Mononuclear cell (primary cell): ENCODE data around the gene NIPAL3. TPM values are rescaled to one million over a fixed set of nuclear protein-coding genes. Genes with fewer than 3 reads are reported as not detected.

ENCODE experiments used
- H3K27me3 ChIP-seq: 2 replicates; pipeline ENCODE4 v1.6.0; 2011; ENCODE audit warnings: low read length, control low read depth; ENCODE audit not compliant: insufficient read depth
- H3K4me1 ChIP-seq: 2 replicates; pipeline ENCODE4 v1.5.1; 2011; ENCODE audit warnings: mild to moderate bottlenecking, low read length, control low read depth; ENCODE audit not compliant: insufficient read depth
- H3K4me3 ChIP-seq: 2 replicates; pipeline ENCODE4 v1.5.1; 2011; ENCODE audit warnings: mild to moderate bottlenecking, low read length, moderate library complexity
- H3K9me3 ChIP-seq: 2 replicates; pipeline ENCODE4 v1.5.1; 2011; ENCODE audit warnings: low read depth, mild to moderate bottlenecking, control low read depth, low read length
- total RNA-seq: library from RNA; depleted of rRNA; stranded (reverse); fragments of >200 nt; gene quantifications from one replicate; pipeline ENCODE4 v1.2.3, GENCODE V29; 2012

Gene NIPAL3
- total RNA-seq, 1 donor = 17.9 TPM

DNA sequence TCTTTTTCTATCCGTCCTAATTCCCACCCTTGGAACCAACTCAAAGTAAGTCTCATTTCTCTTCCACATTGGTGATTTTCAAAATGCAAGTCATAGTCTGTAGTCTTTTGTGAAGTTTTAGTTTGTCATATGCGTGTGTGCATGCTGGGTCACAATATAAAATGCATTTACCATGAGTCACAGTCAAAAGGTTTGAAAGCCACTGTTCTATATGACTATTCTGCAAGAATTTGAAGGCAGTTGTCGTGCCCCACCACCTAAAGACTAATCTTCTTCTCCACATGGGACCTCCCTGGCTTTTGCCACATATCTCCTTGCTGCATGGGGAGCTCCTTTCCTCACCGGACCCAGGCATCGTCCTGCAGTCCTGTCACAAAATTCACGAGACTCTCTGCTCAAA, 3.6 kb upstream of the NIPAL3 start:
- peaks cover 5% of the 10 kb centered on the region for H3K9me3 ChIP-seq
- H3K4me3 ChIP-seq = no peak overlapping the region
- H3K4me1 ChIP-seq = peaks cover 30% of the 10 kb centered on the region
- H3K27me3 ChIP-seq = no peaks in the 10 kb centered on the region

DNA sequence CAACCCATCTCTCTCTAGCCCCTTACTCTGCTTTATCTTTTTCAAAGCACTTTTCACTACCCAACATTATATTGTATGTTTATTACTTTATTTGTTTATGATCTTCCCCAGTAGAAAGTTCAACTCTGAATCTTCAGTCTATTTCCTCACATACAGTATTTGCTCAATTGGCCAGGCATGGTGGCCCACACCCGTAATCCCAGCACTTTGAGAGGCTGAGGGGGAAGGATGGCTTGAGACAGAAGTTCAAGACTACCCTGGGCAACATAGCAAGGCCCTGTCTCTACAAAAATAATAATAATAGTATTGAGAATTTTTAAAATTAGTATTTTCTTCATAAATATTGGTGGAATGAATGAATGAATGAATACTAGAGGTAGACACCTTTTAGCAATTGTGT, 3.2 kb upstream of the NIPAL3 start:
- Histone ChIP-seq H3K9me3 (peaks cover 5% of the 10 kb centered on the region), H3K4me1 (peaks cover 35% of the 10 kb centered on the region), H3K27me3 (no peaks in the 10 kb centered on the region), H3K4me3 (no peak overlapping the region)

GRCh38 chr1:24413350-24414163, 2.0 kb upstream of the NIPAL3 start, which contains the start of gene STPG1:
Gene STPG1 (minus strand): TSS chr1:24413782. CDS start chr1:24401388, 12,394 bp downstream.
- Histone ChIP-seq H3K9me3 (no peaks in the 10 kb centered on the region), H3K4me3 (peak within 1 kb of the TSS; percentile 77), H3K4me1 (peaks cover 43% of the 10 kb centered on the region), H3K27me3 (no peaks in the 10 kb centered on the region)

DNA sequence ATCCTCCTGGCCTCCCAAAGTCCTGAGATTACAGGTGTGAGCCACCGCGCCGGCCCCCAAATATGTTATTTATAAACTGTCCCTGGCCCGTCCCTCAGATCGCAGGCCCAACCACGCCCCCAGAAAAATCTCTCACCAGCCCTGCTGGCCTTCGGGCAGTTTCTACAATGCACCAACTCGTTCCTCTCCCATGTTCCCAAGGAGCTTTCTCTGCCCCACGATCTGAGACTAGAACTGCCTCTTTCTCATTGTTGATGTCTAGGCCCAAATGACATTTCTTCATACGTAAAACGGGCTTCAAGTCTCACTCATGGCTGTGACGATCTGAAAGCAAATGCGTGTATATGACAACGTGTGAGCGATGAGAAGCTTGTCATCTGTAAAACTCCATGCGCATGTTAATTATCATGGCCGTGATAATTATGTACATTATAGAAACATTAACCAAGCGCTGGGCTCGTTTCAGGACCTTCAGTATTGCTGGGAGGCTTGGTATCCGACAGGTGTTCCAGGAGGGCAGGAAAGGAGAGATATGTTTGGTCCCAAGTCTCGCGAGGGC, 748 bp upstream of the NIPAL3 start:
- Histone ChIP-seq H3K4me3 (peak overlapping the region; percentile 56), H3K9me3 (no peaks in the 10 kb centered on the region), H3K4me1 (peaks cover 55% of the 10 kb centered on the region), H3K27me3 (no peaks in the 10 kb centered on the region)

GRCh38 chr1:24415910-24416665, 486 bp downstream of the NIPAL3 start:
- H3K4me3 ChIP-seq = peak overlapping the region; percentile 56
- peaks cover 66% of the 10 kb centered on the region for H3K4me1 ChIP-seq
- no peaks in the 10 kb centered on the region for H3K27me3 ChIP-seq
- H3K9me3 ChIP-seq = no peaks in the 10 kb centered on the region

DNA sequence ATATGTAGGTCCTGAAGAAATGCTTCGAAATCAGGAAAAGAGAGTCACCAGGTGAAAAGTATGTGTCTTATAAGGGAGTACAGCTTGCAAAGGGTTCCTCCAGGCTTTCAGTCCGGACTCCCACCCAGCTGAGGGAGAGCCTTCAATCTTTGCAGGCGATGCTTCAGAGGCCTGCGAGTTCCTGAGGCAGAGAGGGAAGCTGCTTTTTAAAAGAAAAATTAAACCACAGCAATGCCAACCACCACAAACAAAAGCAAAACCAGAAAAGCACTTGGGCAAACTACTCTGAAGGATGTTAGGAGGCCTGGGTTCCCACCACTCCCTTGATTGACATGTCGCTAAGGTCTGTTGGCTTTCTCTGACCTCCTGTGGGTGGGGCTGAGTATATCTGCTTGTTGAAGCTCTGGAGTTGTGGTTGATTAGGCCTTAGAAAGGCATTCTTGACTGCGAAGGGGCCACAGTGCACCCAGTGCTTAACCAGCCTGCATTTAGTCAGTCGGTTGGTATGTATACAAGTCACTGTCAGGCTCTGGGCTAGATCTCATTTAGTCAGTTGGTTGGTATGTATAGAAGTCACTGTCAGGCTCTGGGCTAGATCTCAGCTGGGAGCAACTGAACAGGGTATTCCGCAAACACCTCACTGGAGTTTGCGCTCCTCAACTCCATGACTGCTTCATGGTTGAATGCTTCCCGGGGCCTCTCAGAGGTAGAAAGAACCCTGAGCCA, 1.2 kb downstream of the NIPAL3 start:
- peaks cover 71% of the 10 kb centered on the region for H3K4me1 ChIP-seq
- H3K27me3 ChIP-seq = no peaks in the 10 kb centered on the region
- peak overlapping the region; percentile 56 for H3K4me3 ChIP-seq
- no peaks in the 10 kb centered on the region for H3K9me3 ChIP-seq

DNA sequence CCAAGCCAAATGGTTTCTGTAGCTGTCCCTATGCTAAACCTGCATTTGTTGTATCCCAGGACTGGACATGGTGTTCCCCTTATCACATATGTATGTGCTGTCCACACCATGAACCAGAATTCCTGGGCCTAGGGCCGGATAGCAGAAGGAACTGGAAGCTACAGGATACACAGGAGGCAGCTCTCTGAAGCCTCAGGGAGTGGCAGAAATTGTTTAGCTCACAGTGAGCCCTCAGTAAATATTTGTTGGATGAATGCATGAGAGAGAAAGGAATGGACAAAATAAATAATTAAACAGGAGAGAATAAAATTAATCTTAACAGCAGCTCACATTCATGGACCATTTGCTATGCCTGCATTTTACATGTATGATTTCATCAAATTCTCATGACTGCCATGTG, 2.1 kb downstream of the NIPAL3 start:
- peaks cover 71% of the 10 kb centered on the region for H3K4me1 ChIP-seq
- H3K9me3 ChIP-seq = no peaks in the 10 kb centered on the region
- no peaks in the 10 kb centered on the region for H3K27me3 ChIP-seq
- H3K4me3 ChIP-seq = no peak overlapping the region

DNA sequence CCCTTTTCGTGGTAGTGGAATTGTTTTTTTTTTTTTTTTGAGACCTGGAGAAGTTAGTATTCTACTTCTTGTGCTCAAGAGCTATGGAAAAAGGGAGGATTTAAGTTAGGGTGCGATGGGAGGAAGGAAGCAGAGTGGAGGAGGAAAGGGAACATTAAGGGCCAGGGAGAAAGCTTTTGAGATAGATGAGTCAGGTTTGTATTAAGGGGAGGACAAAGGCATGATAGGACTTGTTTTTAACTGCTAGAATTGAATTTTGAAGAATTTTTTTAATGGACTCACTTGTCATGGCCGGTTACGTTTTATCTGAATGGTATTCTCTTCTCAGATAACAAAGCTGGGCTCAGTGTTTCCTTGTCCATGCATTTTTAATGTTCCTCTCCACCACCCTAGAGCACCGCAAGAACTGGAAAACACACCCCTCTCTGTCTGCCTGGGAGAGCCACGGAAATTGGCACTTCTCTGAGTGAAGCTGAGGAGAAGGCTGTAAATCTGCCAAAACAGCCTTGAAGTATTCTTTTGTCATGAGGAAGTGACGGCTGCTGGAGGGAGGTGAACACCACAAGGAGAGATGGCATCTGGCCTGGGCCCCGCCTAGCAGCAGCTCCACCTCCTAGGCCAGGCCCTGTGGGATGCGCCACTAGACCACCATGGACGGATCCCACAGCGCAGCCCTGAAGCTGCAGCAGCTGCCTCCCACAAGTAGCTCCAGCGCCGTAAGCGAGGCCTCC, 3.5 kb downstream of the NIPAL3 start:
- peaks cover 59% of the 10 kb centered on the region for H3K4me1 ChIP-seq
- no peak overlapping the region for H3K4me3 ChIP-seq
- no peaks in the 10 kb centered on the region for H3K9me3 ChIP-seq
- no peaks in the 10 kb centered on the region for H3K27me3 ChIP-seq

DNA sequence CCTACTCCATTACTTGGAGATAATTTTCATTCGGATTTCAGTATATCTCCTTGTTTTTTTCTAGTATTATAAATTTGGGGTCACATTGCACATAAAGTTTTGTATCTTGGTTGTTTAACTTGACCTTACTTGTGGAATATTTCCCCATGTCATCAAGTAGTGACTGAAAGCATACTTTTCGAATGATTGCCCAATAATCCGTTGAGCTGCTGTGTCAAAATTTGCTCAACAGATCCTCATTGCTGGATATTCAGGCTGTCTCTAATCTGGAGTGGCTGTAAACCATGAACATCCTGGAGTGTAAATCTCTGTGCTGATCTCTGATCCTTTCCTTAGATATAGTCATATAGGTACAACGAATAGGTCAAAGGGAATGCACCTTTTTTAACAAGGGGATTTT, 4.9 kb downstream of the NIPAL3 start:
- H3K4me1 ChIP-seq = peaks cover 50% of the 10 kb centered on the region

GRCh38 chr1:24421502-24421901, 5.9 kb downstream of the NIPAL3 start:
- Histone ChIP-seq H3K4me1 (peaks cover 45% of the 10 kb centered on the region), H3K4me3 (no peak overlapping the region), H3K9me3 (no peaks in the 10 kb centered on the region), H3K27me3 (no peaks in the 10 kb centered on the region)

More for the DNA sequence above, 4.9 kb downstream of the NIPAL3 start:
- H3K4me3 ChIP-seq = no peak overlapping the region
- no peaks in the 10 kb centered on the region for H3K9me3 ChIP-seq
- H3K27me3 ChIP-seq = no peaks in the 10 kb centered on the region

DNA sequence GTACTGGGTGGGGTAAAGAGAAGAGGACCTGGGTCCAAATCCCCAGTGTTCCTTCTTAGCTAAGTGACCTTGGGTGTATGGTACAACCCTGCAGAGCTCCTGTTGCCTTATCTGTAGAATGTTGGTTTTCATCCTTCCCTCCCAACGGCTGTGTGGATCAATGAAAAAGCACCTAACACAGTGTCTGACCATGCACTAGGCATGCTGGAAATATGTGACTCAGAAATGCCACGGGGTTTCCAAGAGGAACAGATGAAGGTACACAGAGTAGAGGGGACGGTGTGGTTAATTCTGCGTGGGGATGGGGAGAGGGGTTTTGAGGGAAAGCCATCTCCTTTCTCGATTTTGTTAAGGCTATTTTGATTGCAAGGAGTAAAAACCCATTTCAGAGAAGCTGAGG, 8.6 kb downstream of the NIPAL3 start:
- Histone ChIP-seq H3K9me3 (no peaks in the 10 kb centered on the region), H3K27me3 (no peaks in the 10 kb centered on the region), H3K4me3 (no peak overlapping the region), H3K4me1 (peaks cover 21% of the 10 kb centered on the region)

DNA sequence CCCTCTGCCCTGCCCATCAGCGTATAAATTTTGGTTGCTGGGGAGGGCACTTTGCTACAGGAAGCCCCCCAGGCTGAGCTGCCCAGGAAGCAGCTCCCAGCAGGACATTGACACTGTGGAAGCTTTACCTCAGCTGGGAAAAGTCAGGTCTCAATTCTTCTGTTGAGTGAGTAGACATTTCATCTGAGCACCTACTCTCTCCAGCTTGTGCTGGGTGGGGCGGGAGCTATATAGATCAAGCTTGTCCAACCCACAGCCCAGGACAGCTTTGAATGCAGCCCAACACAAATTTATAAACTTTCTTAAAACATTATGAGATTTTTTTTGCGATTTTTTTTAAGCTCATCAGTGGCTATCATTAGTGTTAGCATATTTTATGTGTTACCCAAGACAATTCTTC, 9.4 kb downstream of the NIPAL3 start:
- Histone ChIP-seq H3K4me3 (no peak overlapping the region), H3K27me3 (no peaks in the 10 kb centered on the region), H3K9me3 (no peaks in the 10 kb centered on the region), H3K4me1 (peaks cover 16% of the 10 kb centered on the region)

- Histone ChIP-seq H3K4me1 (peaks cover 12% of the 10 kb centered on the region), H3K9me3 (no peaks in the 10 kb centered on the region), H3K27me3 (no peaks in the 10 kb centered on the region), H3K4me3 (no peak overlapping the region)
Observed at GRCh38 chr1:24425441-24425840, 9.8 kb downstream of the NIPAL3 start.

GRCh38 chr1:24425922-24426321, 10.3 kb downstream of the NIPAL3 start:
- Histone ChIP-seq H3K4me3 (no peak overlapping the region), H3K4me1 (peaks cover 7% of the 10 kb centered on the region), H3K27me3 (no peaks in the 10 kb centered on the region), H3K9me3 (no peaks in the 10 kb centered on the region)
